ENCODE data around the gene EXOSC9.

Gene EXOSC9

DNA sequence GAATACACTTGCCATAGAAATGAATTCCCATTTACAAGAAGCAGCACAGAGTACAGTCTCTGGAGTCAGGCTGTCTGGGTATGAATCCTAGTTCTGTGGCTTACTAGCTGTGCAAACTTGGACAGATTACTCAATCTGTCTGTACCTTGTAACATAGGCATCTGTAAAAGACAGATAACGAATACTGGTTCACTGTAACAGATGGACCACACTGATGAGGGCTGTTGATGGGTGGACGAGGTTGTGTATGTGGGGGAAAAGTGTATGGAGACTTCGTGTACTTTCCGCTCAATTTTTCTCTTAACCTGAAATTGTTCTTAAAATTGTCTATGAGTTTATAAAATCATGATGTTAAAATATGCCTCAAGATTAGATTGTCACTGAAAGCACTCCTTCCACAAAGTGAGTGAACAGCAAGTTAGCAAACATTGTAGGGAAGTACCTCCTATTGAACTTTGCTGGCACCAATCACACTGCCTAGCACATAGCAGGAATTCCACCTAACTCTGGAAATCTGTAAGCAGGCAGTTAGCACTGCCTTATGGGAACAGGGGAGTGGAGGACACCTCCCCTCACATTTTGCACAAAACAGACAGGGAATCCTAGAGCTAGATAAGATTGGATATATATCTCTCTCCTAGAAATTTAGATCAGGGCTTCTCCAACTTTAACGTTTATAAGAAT, 6.5 kb upstream of the EXOSC9 start:
- DNase-seq (ENCODE audit: low read depth): no peak
- TF ChIP-seq, protein P1, sequence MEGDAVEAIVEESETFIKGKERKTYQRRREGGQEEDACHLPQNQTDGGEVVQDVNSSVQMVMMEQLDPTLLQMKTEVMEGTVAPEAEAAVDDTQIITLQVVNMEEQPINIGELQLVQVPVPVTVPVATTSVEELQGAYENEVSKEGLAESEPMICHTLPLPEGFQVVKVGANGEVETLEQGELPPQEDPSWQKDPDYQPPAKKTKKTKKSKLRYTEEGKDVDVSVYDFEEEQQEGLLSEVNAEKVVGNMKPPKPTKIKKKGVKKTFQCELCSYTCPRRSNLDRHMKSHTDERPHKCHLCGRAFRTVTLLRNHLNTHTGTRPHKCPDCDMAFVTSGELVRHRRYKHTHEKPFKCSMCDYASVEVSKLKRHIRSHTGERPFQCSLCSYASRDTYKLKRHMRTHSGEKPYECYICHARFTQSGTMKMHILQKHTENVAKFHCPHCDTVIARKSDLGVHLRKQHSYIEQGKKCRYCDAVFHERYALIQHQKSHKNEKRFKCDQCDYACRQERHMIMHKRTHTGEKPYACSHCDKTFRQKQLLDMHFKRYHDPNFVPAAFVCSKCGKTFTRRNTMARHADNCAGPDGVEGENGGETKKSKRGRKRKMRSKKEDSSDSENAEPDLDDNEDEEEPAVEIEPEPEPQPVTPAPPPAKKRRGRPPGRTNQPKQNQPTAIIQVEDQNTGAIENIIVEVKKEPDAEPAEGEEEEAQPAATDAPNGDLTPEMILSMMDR (IDR thresholded peaks at IDR 0.05; ENCODE audit: control insufficient read depth, extremely low read depth, insufficient read depth): no peak
- H3K4me3 ChIP-seq (ENCODE audit: low read depth, low read length): no peak overlapping the region

DNA sequence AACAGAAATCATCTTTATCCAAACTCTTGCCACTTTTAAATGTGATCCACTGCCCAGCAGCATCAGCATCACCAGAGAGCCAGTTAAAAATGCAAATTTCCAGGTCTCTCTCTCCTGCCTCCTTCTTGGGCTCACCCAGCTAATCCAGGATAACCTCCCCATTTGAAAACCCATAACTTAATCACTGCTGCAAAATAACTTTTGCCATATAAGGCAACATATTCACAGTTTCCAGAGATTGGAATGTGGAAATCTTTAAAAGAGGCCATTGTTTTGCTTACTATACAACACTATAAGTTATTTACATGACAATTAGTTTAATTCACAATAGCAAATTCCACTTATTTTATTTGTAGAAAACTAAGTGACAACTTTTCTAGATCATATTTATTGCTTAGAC, 4.8 kb upstream of the EXOSC9 start:
- TF ChIP-seq, protein P1 (IDR thresholded peaks at IDR 0.05; ENCODE audit: control insufficient read depth, extremely low read depth, insufficient read depth): no peak
- H3K4me3 ChIP-seq (ENCODE audit: low read depth, low read length): no peak overlapping the region
- no peak for DNase-seq (ENCODE audit: low read depth)

DNA sequence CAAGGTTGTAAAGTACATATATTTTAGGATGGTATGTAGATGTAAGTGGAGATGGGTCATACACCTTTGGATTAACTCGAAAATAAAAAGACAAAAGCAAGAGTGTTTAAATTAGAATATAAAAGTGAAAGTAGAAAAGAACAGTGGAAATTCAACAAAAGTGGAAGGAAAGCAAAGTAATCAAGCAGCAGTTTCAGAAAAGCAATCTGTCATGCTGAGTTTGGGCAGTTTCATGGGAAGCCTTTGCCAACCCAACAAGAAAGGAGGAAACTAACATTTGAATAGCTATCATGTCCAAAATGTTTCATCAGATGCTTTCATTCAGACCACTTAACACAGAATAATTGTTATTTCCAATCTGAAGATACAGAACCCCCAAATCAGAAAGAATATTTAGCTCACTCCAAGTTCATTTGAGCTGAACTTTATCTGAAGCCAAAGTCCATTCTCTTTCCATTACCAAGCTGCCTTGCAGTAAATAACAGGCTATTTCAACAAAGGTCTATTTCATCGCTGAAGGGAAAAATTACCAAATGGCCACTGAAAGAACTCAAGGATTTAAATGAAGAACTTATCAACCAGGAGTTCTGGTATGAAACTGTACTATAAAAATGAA, 1.8 kb upstream of the EXOSC9 start:
- no peak for DNase-seq (ENCODE audit: low read depth)
- H3K4me3 ChIP-seq (ENCODE audit: low read depth, low read length): no peak overlapping the region
- TF ChIP-seq, protein P1 (IDR thresholded peaks at IDR 0.05; ENCODE audit: control insufficient read depth, extremely low read depth, insufficient read depth): no peak

DNA sequence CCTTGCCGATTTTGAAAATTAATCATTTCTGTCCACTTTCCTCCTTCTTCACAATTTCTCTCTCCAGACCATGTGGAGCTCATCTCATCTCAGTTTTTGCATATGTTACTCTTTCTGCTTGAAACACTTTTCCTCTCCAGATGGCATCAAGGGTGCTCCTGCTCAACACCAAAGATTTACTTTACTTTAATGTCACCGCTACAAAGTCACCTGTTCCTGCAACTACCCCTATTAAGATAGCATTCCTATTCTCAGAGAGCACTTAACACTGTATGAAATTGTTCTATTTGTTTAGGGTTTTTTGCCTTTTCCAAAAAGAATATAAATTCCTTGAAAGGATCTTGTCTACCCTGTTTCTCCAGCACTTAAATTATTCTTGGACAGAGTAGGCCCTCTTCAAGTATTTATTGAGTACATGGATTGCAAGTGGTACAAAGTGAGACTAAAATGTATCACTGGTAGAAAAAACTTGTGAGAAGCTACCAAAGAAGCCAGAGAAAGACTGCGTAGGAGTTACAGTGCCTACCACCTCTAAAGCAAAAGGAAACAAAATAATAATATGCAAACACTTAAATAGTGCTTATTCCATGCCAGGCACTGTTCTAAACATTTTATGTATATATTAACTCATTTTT, 1.1 kb upstream of the EXOSC9 start:
- DNase-seq (ENCODE audit: low read depth): no peak
- TF ChIP-seq, protein P1 (IDR thresholded peaks at IDR 0.05; ENCODE audit: control insufficient read depth, extremely low read depth, insufficient read depth): no peak
- H3K4me3 ChIP-seq (ENCODE audit: low read depth, low read length): no peak overlapping the region

DNA sequence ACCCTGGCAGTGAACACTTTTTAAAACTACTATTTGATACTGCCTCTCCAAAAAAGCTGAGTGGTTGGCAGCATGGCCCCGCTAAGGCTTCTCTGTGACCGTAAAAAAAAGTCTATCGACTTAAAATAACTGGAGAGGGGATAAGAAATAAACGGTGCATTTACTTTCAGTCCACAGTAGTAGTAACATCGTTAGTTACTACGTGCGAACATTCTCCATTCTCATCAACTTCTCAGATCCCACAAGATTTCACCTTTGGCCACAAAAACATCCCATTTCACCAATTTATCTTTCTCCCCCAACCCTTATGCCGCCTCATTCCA, 524 bp upstream of the EXOSC9 start:
- TF ChIP-seq, protein P1 (IDR thresholded peaks at IDR 0.05; ENCODE audit: control insufficient read depth, extremely low read depth, insufficient read depth): no peak
- H3K4me3 ChIP-seq (ENCODE audit: low read depth, low read length): peak overlapping the region; percentile 88
- no peak for DNase-seq (ENCODE audit: low read depth)

DNA sequence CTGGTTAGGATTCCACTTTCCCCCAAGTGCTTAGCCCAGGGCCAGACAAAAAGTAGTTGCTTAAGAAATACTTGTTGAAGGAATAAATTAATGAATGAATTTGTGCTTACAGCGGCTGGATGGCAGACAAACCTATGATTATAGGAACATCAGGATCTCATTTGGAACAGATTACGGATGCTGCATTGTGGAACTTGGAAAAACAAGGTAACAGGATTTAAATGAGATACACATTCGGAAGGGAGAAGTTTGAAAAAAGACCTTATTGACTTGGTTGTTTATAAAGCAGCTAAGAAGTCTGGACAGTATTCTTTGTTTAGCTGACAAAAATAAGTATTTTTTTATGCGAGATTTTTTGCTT, 572 bp downstream of the EXOSC9 start:
- H3K4me3 ChIP-seq (ENCODE audit: low read depth, low read length): peak overlapping the region; percentile 88
- TF ChIP-seq, protein P1 (IDR thresholded peaks at IDR 0.05; ENCODE audit: control insufficient read depth, extremely low read depth, insufficient read depth): no peak
- no peak for DNase-seq (ENCODE audit: low read depth)

All from LNCaP clone FGC (cell line).